ENCODE data around the gene TRAF3.

TRAF3 gene

GRCh38 chr14:102778338-102779083 lies 1.3 kb downstream of the TRAF3 start:
- peak; percentile 42 for DNase-seq

GRCh38 chr14:102779084-102779462 lies 1.8 kb downstream of the TRAF3 start:
- no peak for DNase-seq

- no peak for DNase-seq
These were observed 2.5 kb downstream of the TRAF3 start for GRCh38 chr14:102779574-102780315.

GRCh38 chr14:102781063-102781462 lies 3.8 kb downstream of the TRAF3 start:
- no peak for DNase-seq

- DNase-seq = no peak
These were observed 5.7 kb downstream of the TRAF3 start for GRCh38 chr14:102782974-102783373.

- DNase-seq = no peak
These were observed 7.8 kb downstream of the TRAF3 start for GRCh38 chr14:102784892-102785594.

GRCh38 chr14:102785595-102785963 lies 8.3 kb downstream of the TRAF3 start:
- DNase-seq = no peak

- DNase-seq = no peak
These were observed 9.5 kb downstream of the TRAF3 start for GRCh38 chr14:102786768-102787167.

- no peak for DNase-seq
These were observed 12.1 kb downstream of the TRAF3 start for GRCh38 chr14:102789349-102789748.

GRCh38 chr14:102793531-102794328 lies 16.5 kb downstream of the TRAF3 start:
- no peak for DNase-seq

GRCh38 chr14:102795060-102795925 lies 18.0 kb downstream of the TRAF3 start:
- DNase-seq = peak; percentile 68

- no peak for DNase-seq
These were observed 19.5 kb downstream of the TRAF3 start for GRCh38 chr14:102796661-102797190.

- no peak for DNase-seq
These were observed 21.7 kb downstream of the TRAF3 start for GRCh38 chr14:102798926-102799325.

- no peak for DNase-seq
These were observed 22.7 kb downstream of the TRAF3 start for GRCh38 chr14:102799684-102800562.

GRCh38 chr14:102802834-102803523 lies 25.7 kb downstream of the TRAF3 start:
- DNase-seq = no peak

GRCh38 chr14:102804858-102805257 lies 27.6 kb downstream of the TRAF3 start:
- no peak for DNase-seq

- peak; percentile 59 for DNase-seq
These were observed 28.2 kb downstream of the TRAF3 start for GRCh38 chr14:102805371-102805891.

- DNase-seq = no peak
These were observed 28.7 kb downstream of the TRAF3 start for GRCh38 chr14:102805941-102806340.

- DNase-seq = no peak
These were observed 29.2 kb downstream of the TRAF3 start for GRCh38 chr14:102806447-102806846.

GRCh38 chr14:102807013-102807406 lies 29.8 kb downstream of the TRAF3 start:
- no peak for DNase-seq
